Colonic mucosa (tissue), 4 donors: ENCODE results near the gene FLT1. TPM values are rescaled to one million over a fixed set of nuclear protein-coding genes. Genes with fewer than 3 reads are reported as not detected.

Experiments used
- DNase-seq: peaks from one replicate; pipeline ENCODE4 v3.0.0-alpha.2; 2020
- H3K27ac ChIP-seq: fragments of 200-600 bp; one replicate; pipeline ENCODE4 v1.8.0; 2021
- H3K27me3 ChIP-seq: fragments of 200-600 bp; one replicate; pipeline ENCODE4 v1.8.0; 2021
- H3K36me3 ChIP-seq: fragments of 200-600 bp; one replicate; pipeline ENCODE4 v1.8.0; 2021
- H3K4me1 ChIP-seq: fragments of 200-600 bp; one replicate; pipeline ENCODE4 v1.8.0; 2021; ENCODE audit warnings: mild to moderate bottlenecking
- H3K4me3 ChIP-seq: fragments of 200-600 bp; one replicate; pipeline ENCODE4 v1.8.0; 2021
- H3K9ac ChIP-seq, 2 donors: one replicate each; pipeline ENCODE4 v1.7.0; 2013; ENCODE audit warnings: control low read depth in 2 of 2, low read depth in 2 of 2, low read length in 2 of 2
- H3K9me3 ChIP-seq: fragments of 200-600 bp; one replicate; pipeline ENCODE4 v1.8.0; 2021
- intact Hi-C: fragments of 100-400 bp; cut with DNase I; formaldehyde crosslinking; loops from one replicate; pipeline ENCODE4 v1.14.1; 2022
- total RNA-seq, 2 donors: library from RNA; stranded (reverse); fragmentation: NEBNext Ultra II Directional in 1 of 2; extraction: Animal tissue kit (Norgen Biotek cat#: 25700) in 1 of 2; gene quantifications; one replicate each; pipeline ENCODE4 v1.2.1, GENCODE V29; 2021
- TF ChIP-seq, protein P1 (sequence below): fragments of 200-600 bp; IDR thresholded peaks from one replicate; pipeline ENCODE4 v1.8.0; 2022; ENCODE audit warnings: antibody characterized with exemption, mild to moderate bottlenecking
- donor health status: healthy.
- donor health status: DM: no; HTN: no; CAD: no.
- donor health status: DM: no; HTN: no; CAD: no.

The FLT1 gene
- total RNA-seq, 2 donors from 2014 or later = 4.7 to 16.6 TPM

DNA sequence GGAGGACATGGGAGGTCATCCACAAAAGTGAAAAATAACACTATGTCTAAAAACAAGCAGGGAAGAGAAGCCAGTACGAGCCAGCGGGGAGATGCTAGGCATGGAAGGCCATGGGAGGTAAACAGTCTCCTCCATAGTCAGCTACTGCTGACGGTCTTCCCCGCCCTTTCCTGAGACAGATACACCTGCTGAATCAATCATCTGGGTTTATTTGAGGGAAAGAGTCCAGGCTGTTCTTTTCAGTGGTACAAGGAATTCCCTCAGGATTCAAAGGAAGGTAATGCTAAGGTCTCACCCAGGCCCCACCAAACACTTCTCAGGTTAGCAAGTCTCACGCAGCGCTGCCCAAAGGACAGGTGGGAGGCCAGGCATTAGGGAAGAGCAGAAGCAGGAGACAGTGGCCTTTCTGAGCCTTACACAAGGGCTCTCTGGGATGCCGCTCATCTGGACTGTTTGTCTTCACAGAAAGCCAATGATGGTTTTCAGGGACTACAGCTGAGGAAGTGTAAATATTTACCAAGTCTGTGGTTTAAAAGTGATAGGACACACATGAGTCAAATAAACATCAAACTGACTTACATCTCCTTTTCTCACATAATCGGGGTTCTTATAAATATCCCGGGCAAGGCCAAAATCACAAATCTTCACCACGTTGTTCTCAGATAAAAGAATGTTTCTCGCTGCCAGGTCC is 173.9 kb downstream of the FLT1 start:
- Histone ChIP-seq H3K27me3 (no peaks in the 10 kb centered on the region), H3K36me3 (no peaks in the 10 kb centered on the region), H3K4me3 (no peak overlapping the region), H3K27ac (no peak overlapping the region), H3K9me3 (no peaks in the 10 kb centered on the region), H3K9ac (no peak overlapping the region), H3K4me1 (no peaks in the 10 kb centered on the region)
- DNase-seq = no peak
- intact Hi-C loops = loop anchor here (5.0 kb wide), 2 partner anchors 316 to 476 kb away; no protein-coding TSS in a partner anchor
- TF ChIP-seq, protein P1, sequence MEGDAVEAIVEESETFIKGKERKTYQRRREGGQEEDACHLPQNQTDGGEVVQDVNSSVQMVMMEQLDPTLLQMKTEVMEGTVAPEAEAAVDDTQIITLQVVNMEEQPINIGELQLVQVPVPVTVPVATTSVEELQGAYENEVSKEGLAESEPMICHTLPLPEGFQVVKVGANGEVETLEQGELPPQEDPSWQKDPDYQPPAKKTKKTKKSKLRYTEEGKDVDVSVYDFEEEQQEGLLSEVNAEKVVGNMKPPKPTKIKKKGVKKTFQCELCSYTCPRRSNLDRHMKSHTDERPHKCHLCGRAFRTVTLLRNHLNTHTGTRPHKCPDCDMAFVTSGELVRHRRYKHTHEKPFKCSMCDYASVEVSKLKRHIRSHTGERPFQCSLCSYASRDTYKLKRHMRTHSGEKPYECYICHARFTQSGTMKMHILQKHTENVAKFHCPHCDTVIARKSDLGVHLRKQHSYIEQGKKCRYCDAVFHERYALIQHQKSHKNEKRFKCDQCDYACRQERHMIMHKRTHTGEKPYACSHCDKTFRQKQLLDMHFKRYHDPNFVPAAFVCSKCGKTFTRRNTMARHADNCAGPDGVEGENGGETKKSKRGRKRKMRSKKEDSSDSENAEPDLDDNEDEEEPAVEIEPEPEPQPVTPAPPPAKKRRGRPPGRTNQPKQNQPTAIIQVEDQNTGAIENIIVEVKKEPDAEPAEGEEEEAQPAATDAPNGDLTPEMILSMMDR = no peak

DNA sequence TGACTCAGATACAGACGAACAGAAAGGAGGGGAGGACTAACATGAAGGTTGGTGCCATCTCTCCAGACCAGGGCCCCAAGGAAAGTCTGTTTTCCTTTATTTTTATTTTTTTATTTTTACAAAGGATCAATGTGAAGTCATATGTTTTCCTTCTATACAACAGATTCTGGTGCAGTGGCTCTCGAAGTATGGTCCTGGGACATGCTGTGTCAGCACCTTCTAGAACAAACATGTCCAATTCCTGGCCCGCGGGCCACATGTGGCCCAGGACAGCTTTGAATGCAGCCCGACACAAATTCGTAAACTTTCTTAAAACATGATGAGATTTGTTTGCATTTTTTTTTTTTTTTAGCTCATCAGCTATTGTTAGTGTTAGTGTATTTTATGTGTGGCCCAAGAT is 174.7 kb downstream of the FLT1 start:
- H3K9me3 ChIP-seq = no peaks in the 10 kb centered on the region
- TF ChIP-seq, protein P1 = no peak
- H3K4me3 ChIP-seq = no peak overlapping the region
- H3K27ac ChIP-seq = no peak overlapping the region
- DNase-seq = no peak
- H3K36me3 ChIP-seq = no peaks in the 10 kb centered on the region
- intact Hi-C loops = loop anchor here (5.0 kb wide), 2 partner anchors 317 to 477 kb away; no protein-coding TSS in a partner anchor
- H3K9ac ChIP-seq = no peak overlapping the region
- H3K4me1 ChIP-seq = no peaks in the 10 kb centered on the region
- no peaks in the 10 kb centered on the region for H3K27me3 ChIP-seq

DNA sequence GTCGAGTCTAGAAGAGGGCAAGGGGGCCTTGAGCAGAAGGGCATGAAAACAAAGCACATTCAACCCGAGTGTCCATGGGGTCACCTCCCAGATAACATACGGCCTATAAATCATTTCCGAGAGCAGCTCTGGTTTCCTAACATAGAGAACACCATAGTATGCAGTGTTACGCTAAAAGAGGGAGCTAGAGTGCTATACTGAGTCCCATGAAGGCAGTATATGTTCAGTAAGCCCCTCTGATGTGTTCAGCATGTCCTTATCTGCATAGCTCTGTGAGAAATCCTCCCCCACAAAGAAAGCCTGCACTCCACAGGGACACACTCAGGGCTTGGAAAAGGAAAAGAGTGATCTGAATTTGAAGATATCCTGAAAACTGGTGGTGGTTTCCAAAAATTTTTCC is 175.4 kb downstream of the FLT1 start:
- no peak overlapping the region for H3K9ac ChIP-seq
- intact Hi-C loops = no loop called here
- DNase-seq = no peak
- H3K27me3 ChIP-seq = no peaks in the 10 kb centered on the region
- no peak overlapping the region for H3K4me3 ChIP-seq
- H3K27ac ChIP-seq = no peak overlapping the region
- no peaks in the 10 kb centered on the region for H3K4me1 ChIP-seq
- no peaks in the 10 kb centered on the region for H3K36me3 ChIP-seq
- no peaks in the 10 kb centered on the region for H3K9me3 ChIP-seq
- TF ChIP-seq, protein P1 = no peak

DNA sequence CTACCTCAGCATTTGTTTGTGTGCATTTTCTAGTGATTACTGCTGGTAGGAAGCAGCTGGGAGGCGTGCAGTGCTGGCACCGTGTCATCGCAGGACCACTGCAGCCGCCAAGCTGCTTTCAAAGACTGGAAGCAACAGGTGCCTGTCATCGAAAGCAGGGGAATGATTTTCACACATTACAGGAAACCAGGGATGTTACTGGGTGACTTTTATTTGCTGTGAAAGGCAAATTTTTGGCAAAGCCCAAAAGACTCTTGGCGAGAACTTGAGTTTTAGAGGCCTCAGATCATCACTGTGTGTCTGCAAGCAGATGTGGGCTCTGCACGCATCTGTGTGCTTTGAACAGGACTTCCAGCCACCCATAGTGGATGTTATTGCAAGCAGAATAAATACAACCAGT is 176.4 kb downstream of the FLT1 start:
- H3K27me3 ChIP-seq = no peaks in the 10 kb centered on the region
- no peak overlapping the region for H3K4me3 ChIP-seq
- no peak for DNase-seq
- H3K9ac ChIP-seq = no peak overlapping the region
- no peaks in the 10 kb centered on the region for H3K4me1 ChIP-seq
- intact Hi-C loops = no loop called here
- no peaks in the 10 kb centered on the region for H3K9me3 ChIP-seq
- no peaks in the 10 kb centered on the region for H3K36me3 ChIP-seq
- no peak overlapping the region for H3K27ac ChIP-seq
- TF ChIP-seq, protein P1 = no peak

DNA sequence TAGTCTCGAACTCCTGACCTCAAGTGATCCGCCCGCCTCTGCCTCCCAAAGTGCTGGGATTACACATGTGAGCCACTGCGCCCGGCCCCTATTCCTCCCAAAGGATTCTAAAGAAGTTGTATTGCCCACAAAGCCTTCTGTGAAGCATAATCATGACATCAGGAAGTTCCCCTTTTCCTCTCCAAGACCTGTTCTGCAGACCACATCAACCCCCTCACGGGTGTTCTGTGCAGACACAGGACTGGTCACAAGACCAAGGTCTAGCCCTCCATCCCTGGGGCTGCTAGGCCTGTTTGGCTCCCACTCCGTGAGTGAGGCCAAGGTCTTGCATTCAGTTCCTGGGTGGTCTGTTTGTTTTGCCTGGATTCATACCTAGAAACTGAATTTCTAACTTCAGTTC is 178.1 kb downstream of the FLT1 start:
- no peaks in the 10 kb centered on the region for H3K36me3 ChIP-seq

More for the DNA sequence above, 178.1 kb downstream of the FLT1 start:
- no peak overlapping the region for H3K9ac ChIP-seq
- H3K4me3 ChIP-seq = no peak overlapping the region
- intact Hi-C loops = no loop called here
- no peak for DNase-seq
- H3K9me3 ChIP-seq = no peaks in the 10 kb centered on the region
- no peaks in the 10 kb centered on the region for H3K4me1 ChIP-seq
- H3K27me3 ChIP-seq = no peaks in the 10 kb centered on the region
- H3K27ac ChIP-seq = no peak overlapping the region
- TF ChIP-seq, protein P1 = no peak
